Epithelial cell of proximal tubule (primary cell): ENCODE results near the gene ELN. TPM values are rescaled to one million over a fixed set of nuclear protein-coding genes. Genes with fewer than 3 reads are reported as not detected.

Source experiments
- DNase-seq: peaks from one replicate; pipeline ENCODE4 v3.0.0-alpha.2; 2011; ENCODE audit warnings: low read depth
- H3K4me3 ChIP-seq: 2 replicates; pipeline ENCODE4 v1.5.1; 2011; ENCODE audit warnings: low read depth, mild to moderate bottlenecking, low read length
- total RNA-seq: library from RNA; depleted of rRNA; stranded (reverse); fragments of >200 nt; gene quantifications from 2 replicates; pipeline ENCODE4 v1.2.3, GENCODE V29; 2015
- TF ChIP-seq, protein P1 (sequence below): conservative IDR thresholded peaks from 2 replicates; pipeline ENCODE4 v1.5.1; 2012; ENCODE audit warnings: low read depth, mild to moderate bottlenecking, low read length

Gene ELN
- total RNA-seq, 1 donor from 2014 or later: 0.12 TPM

- TF ChIP-seq, protein P1, sequence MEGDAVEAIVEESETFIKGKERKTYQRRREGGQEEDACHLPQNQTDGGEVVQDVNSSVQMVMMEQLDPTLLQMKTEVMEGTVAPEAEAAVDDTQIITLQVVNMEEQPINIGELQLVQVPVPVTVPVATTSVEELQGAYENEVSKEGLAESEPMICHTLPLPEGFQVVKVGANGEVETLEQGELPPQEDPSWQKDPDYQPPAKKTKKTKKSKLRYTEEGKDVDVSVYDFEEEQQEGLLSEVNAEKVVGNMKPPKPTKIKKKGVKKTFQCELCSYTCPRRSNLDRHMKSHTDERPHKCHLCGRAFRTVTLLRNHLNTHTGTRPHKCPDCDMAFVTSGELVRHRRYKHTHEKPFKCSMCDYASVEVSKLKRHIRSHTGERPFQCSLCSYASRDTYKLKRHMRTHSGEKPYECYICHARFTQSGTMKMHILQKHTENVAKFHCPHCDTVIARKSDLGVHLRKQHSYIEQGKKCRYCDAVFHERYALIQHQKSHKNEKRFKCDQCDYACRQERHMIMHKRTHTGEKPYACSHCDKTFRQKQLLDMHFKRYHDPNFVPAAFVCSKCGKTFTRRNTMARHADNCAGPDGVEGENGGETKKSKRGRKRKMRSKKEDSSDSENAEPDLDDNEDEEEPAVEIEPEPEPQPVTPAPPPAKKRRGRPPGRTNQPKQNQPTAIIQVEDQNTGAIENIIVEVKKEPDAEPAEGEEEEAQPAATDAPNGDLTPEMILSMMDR: no peak
- no peak overlapping the region for H3K4me3 ChIP-seq
- DNase-seq: no peak
Measured at GRCh38 chr7:74053589-74054186, 25.7 kb downstream of the ELN start.

DNA sequence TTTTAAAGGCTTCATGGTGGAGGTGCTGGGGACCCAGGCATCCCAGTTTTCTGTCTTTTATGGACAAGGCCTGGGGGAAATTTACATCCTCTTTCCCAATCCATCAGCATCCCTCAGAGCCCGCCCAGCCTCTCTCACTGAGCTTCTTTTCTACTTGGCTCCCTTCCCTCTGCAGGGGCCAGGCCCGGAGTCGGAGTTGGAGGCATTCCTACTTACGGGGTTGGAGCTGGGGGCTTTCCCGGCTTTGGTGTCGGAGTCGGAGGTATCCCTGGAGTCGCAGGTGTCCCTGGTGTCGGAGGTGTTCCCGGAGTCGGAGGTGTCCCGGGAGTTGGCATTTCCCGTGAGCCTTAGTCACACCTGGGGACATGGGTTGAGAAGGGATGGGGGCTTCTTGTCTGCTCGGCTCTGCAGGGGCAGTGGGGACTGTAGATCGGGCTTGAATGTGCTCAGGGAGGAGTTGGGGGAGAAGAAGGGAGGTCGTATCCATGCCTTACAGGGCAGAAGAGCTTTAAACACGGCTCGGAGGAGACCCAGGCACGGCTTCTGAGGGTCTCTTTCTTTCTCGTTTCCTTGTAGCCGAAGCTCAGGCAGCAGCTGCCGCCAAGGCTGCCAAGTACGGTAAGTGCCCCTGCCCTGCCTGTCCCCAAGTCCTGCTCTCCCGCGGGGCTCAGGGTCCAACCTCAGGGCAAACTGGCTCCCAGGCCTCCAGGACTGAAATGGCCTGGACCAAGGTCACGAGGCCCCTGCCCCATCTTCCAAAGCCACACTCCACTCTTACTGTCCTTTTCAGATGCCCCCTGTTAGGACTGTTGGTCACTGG, 28.3 kb downstream of the ELN start:
- TF ChIP-seq, protein P1: no peak
- no peak for DNase-seq
- no peak overlapping the region for H3K4me3 ChIP-seq

DNA sequence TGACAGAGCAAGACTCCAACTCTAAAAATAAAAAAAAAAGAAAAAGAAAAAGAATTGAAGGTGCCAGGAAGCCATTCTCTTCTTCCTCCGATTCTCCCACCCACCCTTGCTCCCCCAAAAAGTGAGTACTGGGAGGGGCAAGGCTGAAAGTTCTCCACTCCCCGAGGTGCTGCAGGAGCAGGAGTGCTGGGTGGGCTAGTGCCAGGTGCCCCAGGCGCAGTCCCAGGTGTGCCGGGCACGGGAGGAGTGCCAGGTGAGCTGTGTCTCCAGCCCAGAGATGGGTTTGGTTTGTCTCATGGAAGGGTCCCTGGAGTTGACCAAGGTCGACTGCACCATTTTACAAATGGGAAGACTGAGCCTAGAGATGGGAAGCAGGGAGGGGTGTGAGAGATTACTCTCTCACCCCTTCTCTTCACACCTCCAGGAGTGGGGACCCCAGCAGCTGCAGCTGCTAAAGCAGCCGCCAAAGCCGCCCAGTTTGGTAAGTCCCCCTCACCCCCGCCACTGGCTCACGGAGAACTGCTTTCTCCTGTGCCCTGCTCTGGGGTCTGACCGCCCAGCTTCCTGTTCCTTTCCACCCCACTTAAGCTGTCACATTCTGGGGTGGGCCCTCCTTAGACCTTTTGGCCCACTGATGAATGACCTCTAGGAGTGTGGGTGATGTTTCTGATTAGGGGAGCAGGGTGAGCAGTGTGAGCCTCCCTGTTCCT, 29.4 kb downstream of the ELN start:
- TF ChIP-seq, protein P1: no peak
- DNase-seq: no peak
- no peak overlapping the region for H3K4me3 ChIP-seq

GRCh38 chr7:74057987-74058386, 30.0 kb downstream of the ELN start:
- TF ChIP-seq, protein P1: no peak
- no peak overlapping the region for H3K4me3 ChIP-seq
- no peak for DNase-seq

GRCh38 chr7:74058486-74058885, 30.5 kb downstream of the ELN start:
- no peak for DNase-seq
- TF ChIP-seq, protein P1: no peak
- H3K4me3 ChIP-seq: no peak overlapping the region

DNA sequence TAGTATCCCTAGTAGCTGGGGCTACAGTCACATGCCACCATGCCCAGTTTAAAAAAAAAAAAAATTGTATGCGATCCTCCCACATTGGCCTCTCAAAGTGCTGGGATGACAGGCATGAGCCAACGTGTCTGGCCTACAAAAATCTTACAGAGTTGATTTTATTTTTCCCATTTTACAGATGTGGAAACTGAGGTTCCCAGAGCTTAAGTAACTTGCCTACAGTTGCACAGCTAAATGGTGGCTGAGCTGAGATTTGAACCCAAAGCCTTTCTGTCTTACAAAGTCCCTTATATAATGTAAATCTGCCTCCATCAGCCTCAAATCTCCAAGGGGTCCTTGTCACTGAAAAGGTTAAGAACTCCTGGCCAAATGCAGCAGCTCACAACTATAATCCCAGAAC, 31.1 kb downstream of the ELN start:
- no peak overlapping the region for H3K4me3 ChIP-seq
- TF ChIP-seq, protein P1: no peak
- DNase-seq: no peak
